ENCODE results near the gene GLO1.

Gene GLO1

DNA sequence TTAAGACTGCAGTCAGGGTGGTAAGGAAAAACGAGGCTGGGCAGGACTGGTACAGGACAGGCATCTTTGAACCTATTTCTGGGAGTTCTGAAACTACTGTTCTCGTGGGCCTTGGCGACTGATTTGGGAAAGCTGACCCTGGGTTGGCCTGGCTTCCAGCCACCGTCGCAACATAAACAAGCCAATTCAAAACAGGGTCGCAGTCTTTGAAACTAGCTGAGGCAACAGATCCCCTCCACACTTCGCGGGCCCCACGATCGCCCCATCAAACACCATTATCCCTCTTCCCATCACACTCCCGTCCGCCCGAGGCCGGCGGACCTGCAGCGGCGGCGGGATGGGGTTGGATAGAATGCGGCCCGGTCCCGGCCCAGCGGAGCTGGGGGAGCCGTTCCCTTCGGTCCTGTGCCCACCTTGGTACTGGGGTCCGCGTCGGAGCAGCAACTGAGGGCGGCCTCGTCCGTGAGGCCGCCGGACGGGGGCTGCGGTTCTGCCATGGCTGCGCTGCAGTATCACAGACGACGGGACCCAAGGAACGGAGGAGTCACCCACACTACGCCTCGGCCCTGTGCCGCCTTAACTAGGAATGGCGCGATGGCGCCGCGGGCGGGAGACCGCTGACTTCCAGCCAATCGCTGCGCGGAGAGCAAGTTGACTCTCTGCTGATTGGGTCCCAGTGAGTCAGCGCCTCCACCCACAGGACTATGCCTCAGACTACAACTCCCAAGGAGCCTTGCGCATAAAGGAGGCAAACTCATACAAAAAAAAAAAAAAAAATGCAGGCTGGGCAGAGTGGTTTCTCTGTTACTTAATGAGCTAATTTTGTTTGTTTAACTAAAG, at the start of gene GLO1:
Gene GLO1 (minus strand): TSS at position 588 of the 840 bp plus-strand sequence. CDS start 91 bp downstream, at position 497.
- DNase-seq (ENCODE audit: low read depth in 2 of 2) = peak; percentile 91 to 94

DNA sequence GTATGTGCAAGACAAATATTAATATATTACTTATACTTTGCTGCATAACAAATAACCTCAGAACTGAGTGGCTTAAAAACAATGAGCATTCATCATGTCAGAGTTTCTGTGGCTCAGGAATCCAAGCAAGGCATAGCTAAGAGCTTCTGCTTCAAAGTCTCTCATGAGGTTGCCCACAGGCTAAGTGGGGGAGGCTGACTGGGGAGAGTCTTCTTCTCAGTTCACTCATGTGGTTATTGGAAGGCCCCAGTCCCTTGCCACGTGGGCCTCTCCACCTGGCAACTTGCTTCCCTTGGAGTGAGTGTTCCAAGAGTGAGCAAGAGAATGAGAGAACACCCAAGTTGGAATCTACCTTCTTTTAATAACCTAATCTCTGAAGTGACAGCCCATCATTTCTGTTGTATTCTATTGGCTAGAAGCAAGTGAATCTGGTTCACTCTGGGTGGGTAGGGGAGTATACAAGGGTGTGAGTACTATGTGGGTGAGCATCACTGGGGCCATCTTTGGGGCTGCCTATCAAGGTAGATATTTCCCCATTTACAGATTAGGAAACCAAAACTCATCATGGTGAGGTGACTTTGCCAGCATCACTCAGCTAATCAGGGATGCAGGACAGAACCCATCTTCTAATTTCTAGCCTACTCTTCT, 48.1 kb upstream of the GLO1 start:
- DNase-seq (ENCODE audit: low read depth in 2 of 2) = no peak

DNA sequence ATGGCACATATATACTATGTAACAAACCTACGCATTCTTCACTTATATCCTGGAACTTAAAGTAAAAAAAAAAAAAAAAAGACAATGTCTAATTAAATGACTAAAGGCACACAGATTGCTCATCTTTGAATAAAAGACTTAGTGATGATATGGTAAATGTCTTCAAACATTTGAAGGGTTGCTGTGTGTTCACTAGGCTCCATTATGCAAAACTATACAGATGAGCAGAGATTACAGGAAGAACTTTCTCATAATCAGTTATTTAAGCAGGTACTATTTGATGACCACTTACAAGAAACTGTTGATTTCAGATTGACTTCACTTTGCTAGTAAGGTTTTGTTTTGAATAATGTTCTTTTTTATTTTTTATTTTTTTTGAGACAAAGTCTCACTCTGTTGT, 46.5 kb upstream of the GLO1 start:
- DNase-seq (ENCODE audit: low read depth in 2 of 2) = no peak

DNA sequence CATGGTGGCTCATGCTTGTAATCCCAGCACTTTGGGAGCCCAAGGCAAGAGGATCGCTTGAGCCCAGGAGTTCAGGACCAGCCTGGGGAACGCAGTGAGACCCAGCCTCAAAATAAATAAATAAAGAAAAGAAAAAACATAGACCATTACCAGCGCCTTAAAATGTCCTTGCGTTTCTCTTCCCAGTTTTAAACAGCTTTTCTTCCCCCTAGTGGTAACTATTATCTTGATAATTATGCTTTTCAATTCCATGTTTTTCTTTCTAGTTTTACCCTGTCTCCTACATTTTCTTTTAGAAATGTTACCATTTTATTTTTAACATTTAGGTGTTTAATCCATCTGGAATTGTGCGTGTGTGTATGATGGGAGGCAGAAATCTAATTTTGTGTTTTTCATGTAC, 36.6 kb upstream of the GLO1 start:
- DNase-seq (ENCODE audit: low read depth in 2 of 2) = no peak

DNA sequence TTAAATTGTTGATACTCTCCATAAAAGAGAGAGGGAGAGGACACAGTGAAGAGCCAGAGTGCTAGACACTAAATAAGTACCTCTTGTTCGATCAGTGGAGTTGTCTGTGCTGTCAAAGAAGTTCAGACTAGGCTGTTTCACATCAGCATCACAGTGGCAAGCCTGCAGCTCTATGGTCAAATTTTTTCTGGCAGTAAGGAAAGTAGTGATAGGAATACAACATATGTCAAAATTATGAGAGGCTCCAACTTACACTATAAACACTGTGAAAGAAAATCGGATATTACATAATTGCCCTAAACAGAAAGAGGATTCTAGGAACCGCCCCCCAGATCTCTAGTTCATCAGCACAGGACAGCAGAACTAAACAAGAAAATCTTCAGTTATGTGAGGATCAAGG, 35.3 kb upstream of the GLO1 start:
- no peak for DNase-seq (ENCODE audit: low read depth in 2 of 2)

DNA sequence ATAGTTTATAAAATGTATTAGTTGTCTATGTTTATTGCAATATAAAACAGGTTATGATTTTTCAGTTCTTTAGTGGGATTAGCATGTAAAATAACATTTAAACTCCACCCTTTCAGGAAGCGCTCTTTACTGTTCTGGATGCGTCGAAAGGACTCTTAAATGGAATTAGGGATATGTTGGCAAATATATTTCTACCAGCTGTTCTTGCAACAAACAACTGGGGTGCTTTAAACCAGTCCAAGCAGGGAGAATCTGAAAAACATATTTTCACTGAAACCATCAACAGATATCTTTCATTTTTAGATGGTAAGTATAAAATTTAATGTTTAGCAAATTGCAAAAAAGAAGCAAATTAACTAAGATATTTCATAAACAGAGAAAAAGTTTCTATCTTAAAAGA, 34.0 kb upstream of the GLO1 start:
- DNase-seq (ENCODE audit: low read depth in 2 of 2) = no peak

DNA sequence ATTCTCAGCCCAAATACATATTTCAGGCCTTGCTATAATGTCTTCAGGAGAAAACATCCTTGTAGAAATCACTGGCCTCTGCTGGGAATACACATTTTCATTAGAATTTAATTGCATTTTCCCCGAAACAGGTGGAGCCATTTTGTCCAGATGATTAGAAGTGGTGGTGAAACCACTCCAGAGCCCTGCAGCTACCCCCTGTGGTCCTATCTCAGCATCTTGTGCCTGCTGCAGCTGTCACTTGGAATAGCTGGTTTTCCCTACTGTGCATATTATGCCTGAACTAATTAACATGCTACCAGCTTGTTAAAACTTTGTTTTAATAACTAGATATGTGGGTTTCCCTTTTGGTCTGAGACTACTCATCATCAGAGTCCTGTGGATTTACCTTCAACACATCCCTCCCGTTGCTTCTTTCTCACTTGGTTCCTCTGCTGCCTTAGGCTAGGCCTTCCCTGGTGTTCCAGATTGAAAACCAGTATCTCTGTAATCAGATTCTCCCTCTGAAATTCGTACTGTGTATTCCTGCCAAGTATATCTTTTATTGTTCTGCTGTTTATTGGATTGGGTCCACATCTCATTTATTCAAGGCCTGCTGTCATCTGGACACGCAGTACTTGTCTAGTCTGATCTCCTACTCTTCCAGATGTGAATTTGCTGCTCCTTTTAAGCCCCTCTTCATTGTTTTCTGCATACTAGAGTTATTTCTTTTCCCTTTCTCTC, 27.4 kb upstream of the GLO1 start:
- DNase-seq (ENCODE audit: low read depth in 2 of 2) = no peak

DNA sequence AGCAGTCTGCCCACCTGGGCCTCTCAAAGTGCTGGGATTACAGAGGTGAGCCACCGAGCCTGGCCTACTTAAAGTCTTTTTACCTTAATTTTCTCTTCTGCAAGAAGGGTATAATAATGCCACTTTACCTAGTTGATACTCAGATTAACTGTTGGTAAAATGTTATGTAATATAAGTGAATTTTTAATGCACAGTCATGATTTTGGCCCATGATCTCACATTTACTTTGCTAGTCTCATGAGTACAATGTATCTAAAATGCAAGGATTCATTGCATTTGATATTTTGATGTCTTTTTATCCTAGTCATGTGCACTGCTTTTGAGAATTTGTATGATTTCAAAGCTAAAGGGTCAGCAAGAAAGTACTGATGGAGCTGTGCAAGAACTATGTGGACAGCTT, 25.3 kb upstream of the GLO1 start:
- DNase-seq (ENCODE audit: low read depth in 2 of 2) = no peak

DNA sequence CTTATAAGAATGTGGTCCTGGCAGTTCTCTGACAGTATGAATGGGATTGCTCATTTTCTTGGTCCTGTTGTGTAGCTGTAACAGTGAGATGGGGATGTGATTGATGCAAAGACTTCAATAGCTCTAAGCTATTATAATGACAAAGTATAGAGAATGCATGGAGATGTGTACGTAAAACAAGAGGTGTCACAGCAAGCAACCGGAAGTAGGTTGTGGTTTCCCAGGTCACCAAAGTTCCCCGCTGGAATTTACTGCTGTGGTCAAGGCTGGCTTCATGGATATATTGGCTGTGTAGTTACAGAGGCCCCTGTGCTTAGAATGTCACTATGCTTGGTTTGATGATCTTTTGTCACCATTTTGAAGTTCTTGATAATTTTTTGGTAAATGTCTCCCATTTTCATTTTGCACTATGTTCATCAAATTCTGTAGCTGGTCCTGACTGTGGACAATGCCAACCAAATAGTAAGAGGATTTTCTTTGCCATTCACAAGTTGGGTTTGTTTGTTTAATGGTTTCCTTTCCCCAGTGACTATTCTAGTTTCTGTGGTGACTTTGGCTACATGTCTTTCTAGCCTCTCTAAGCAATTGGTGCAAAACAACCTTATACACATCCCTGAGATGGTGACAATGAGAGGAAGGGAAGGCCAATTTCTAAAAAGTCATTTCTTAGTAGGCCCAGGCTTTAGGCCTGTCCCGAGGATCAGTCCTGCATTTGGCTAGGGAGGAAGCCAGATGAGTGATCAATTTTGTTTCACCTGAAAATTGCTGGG, 22.7 kb upstream of the GLO1 start:
- DNase-seq (ENCODE audit: low read depth in 2 of 2) = no peak

DNA sequence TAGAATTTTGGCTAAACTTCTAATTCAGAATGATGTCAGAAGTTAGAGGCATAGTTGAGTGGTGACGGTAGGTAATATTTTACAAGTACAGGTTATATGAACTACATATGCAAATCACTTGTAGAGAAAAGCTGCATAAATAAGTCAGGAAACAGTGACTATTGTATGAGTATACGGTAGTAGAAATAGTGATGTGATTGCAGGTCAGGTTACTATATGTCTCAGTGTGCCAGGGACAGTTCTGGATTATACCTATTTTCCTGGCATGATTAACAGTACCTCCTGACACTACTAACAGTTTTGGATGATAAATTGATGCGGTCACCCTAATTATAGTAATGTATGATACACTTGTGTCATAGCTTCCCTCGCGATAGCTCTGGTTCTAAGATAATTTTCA, 21.4 kb upstream of the GLO1 start:
- DNase-seq (ENCODE audit: low read depth in 2 of 2) = no peak

DNA sequence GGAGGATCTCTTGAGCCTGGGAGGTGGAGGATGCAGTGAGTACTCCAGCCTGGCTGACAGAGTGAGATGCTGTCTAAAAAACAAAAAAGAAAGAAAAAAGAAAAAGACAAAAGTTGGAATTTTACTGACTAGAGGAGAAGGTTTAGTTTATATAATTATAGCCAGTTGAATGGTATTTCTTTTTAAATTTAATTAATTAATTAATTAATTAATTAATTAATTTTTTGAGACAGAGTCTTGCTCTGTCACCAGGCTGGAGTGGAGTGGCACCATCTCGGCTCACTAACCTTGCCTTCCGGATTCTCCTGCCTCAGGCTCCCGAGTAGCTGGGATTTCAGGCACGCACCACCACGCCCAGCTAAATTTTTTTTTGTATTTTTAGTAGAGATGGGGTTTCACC, 20.8 kb upstream of the GLO1 start:
- no peak for DNase-seq (ENCODE audit: low read depth in 2 of 2)

DNA sequence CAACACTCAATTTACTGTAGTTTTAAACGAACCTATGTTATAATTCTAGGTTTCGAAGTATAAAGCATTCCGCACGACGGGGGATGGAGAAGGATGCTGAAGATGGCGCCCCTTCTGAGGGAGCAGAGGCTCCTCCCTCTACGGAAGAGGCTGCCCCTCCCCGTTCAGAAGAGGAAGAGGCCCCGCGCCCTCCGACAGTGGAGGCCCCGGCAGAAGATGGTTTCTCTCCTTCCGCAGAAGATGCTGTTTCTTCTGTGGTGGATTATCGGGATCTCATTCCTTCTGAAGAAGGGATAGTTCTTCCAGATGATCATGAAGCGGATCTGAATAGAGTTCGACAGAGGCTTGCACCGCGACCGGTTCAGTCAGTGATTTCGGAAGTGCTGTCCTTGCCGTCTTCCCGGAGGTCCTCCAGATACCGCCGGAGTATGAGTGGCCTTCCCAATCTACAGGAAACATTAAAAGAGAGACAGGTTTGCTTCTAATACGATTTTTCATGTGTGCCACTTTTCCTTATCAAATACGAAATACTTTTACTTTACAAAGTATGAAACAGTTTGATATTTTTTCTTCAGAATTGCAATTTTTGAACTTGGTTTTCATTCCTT, 19.9 kb upstream of the GLO1 start:
- DNase-seq (ENCODE audit: low read depth in 2 of 2) = no peak

DNA sequence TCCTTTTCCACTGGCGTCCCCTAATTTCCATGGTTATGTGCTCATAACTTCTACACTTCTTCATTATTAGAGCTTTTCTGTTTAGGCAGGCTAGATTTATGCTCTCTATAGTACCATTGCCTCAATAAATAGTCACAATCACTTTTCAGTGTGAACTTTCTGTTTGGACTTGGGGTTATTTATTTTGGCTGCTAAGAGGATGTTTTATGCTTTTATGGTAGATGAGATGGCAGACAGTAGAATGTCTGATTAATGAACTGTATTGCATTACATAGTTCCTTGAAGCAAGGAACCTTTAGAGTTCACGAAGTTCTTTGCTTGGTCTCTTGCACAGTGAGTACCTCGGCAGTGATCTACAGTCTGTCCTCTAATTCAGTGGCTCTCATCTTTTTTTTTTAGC, 19.1 kb upstream of the GLO1 start:
- no peak for DNase-seq (ENCODE audit: low read depth in 2 of 2)

DNA sequence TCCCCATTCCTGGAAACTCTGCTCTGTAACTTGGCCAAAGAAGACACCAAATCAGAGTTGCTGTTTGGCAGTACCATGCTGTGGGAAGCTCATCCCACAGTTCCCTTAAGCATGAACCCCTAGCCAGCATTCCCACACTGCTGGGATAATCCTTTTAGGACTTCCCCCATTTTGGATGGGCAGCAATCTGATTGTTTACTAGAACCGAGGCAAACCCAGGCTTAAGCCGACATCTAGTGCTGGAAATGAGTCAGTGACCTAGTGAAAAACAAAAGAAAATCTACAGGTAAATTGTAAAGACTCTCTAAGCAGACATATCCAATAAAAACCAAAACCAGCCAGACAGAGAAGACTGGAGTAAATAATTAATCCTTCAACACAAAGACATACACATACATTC, 17.4 kb upstream of the GLO1 start:
- DNase-seq (ENCODE audit: low read depth in 2 of 2) = no peak

DNA sequence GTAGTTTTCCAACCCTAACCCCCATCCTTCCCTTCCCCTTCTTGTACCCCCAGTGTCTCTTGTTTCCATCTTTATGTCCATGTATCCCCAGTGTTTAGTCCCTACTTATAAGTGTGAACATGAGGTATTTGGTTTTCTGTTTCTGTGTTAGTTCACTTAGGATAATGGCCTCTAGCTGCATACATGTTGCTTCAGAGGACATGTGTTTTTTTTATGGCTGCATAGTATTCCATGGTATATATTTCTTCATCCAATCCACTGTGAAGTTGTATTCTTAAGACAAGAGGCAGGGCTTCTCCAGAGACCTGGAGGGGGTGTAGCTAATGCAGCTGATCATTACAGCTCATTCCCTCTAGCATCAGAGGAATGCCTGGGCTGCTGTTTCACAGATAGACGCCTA, 16.4 kb upstream of the GLO1 start:
- no peak for DNase-seq (ENCODE audit: low read depth in 2 of 2)

DNA sequence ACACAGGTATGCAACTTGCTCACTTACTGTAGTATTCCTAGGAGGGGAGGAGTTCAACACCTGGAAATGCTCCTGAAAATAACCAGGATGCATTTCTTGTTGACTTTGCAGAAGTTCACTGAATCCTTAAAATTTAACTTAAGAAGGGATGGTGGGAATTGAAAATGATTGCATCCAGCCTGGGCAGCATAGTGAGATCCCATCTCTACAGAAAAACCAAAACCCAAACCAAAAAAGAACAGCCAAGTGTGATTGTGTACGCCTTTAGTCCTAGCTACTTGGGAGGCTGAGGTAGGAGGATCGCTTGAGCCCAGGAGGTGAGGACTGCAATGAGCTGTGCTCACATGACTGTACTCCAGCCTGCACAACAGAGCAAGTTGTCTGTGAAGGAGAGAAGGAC, 13.9 kb upstream of the GLO1 start:
- no peak for DNase-seq (ENCODE audit: low read depth in 2 of 2)

DNA sequence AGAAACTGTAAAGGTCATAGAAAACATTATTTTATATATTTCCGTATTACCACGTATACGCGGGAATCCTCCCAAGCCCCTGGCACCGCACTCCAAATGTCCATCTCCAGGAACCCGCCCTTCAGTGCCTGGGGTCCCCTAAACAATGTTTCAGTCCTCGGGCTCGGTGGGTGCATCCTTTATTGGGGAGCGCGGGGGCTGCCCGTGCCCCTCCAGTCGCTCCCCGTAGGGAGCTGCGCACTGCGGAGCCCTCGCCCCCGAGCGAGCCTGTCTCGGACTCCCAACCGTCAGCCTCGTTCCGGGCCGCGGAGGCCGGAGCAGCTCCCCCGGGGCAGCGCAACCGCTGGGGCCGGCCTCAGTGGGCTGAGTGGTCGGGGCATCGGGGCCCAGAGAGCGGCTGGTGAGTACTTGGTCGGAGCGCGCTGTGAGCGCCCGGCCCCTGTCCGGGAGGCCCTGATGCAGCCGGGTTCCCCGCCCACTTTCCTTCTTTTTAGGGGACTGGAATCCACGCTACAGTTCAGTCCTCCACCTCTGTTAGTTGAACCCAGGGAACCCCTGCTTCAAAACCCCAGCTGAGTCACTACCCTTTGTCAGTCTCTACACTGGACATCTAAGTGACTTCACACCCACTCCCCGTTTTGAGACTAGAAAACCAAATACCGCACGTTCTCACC, 12.2 kb upstream of the GLO1 start, which contains the start of gene DNAH8:
Gene DNAH8 (plus strand): TSS at position 296 of the 674 bp plus-strand sequence. CDS start 7,499 bp downstream, outside the sequence.
- no peak for DNase-seq (ENCODE audit: low read depth in 2 of 2)

DNA sequence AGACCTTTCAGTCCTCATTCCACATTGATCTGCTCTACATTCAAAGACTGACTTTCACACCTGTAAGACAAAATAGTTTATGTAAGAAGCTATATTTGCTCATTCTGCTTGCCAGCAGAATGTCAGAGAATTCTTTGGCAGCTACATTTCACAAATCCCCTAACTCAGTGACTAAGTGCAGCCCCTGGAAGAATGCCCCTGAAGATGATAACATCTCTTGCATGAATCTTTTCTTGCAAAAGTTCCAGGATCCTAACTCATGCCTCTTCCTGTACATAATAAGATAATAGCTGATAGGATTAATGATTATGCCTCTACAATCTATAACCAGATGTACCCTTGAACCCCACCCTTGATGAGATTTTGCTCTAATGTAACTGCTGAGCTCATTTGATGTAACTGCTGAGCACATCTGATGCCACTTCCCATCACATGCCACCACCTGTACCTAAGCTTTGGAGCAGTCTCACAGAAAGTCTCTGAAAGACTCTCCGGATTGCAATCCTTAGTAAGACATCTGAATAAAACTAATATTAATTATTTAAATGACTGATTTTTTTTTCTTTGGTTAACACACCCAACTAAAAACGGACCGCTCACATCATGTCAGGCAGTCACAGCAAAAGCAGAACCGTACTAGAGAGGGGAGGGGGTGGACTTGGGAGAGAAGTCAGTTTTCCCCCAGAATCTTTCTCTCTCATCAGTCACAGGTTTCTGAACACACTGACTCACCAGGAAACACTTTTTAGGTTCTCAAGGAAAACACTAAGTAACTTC, 11.5 kb upstream of the GLO1 start:
- no peak for DNase-seq (ENCODE audit: low read depth in 2 of 2)

DNA sequence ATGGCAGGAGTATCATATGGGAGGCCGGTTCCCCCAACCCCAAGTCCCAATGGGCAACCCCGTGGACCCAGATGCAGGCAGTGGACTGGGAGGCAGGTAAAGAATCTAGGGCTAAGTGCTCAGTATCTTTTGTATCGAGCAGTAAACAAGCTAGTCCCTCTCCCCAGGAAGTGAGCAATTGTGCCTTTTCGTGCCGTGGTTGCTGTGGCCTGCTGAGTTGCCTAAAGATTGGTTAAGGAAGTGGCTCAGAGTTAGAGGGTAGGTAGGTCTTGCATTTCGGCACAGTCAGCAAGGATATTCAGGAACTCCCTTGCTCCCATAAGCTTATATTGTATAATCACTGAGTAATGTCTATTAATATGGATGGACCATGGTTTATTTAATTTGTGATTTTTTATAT, 10.9 kb upstream of the GLO1 start:
- DNase-seq (ENCODE audit: low read depth in 2 of 2) = peak; percentile 17 to 19

DNA sequence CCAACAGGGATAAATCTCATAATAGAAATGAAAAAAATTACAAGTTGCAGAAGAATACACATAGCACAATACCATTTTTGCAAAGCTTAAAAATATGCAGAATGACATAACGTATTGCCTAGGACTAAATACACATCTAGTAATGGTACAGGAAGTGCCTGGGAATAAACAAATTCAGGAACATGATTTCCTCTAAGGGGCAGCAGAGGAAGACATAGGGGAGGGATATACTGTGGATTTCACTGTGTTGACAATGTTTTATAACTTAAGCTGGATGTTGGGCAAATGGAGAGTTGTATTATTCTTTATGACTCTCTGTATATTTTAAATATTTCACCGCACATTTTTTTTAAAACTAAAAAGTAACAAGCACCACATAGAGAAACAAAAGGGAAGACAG, 5.6 kb upstream of the GLO1 start:
- DNase-seq (ENCODE audit: low read depth in 2 of 2) = no peak

Data from stimulated activated CD8-positive, alpha-beta memory T cell treated with anti-CD3 and anti-CD28 coated beads, Interleukin-15, amount 100 ng/mL, for 4 hours (primary cell).